ENCODE results near the gene FEZ2. TPM values are rescaled to one million over a fixed set of nuclear protein-coding genes. Genes with fewer than 3 reads are reported as not detected.

FEZ2 gene
- total and polyA plus RNA-seq, 2 donors = 28.2 to 39.9 TPM

GRCh38 chr2:36569267-36569856, 28.6 kb downstream of the FEZ2 start:
- no peaks in the 10 kb centered on the region for H3K4me1 ChIP-seq (ENCODE audit: control insufficient read depth in 2 of 2, insufficient read depth in 2 of 2, low read length in 2 of 2)
- no peak overlapping the region for H3K27ac ChIP-seq (ENCODE audit: low read depth in 1 of 2, low read length in 1 of 2)
- no peak for DNase-seq (ENCODE audit: low read depth in 6 of 9, low spot score in 9 of 9)
- 96% methylated on average over 3 of the region's 3 CpGs for WGBS
- no peaks in the 10 kb centered on the region for H3K9me3 ChIP-seq (ENCODE audit: control insufficient read depth in 2 of 2, insufficient read depth in 1 of 2, low read length in 1 of 2)
- no peak overlapping the region for H3K4me3 ChIP-seq (ENCODE audit: low read length in 2 of 2)
- no peaks in the 10 kb centered on the region for H3K27me3 ChIP-seq (ENCODE audit: control insufficient read depth in 2 of 2, insufficient read depth in 1 of 2, low read length in 1 of 2)
- H3K36me3 ChIP-seq (ENCODE audit: control insufficient read depth in 2 of 2, insufficient read depth in 2 of 2, low read length in 1 of 2) = peaks cover 0 to 18% of the 10 kb centered on the region in 2 donors

DNA sequence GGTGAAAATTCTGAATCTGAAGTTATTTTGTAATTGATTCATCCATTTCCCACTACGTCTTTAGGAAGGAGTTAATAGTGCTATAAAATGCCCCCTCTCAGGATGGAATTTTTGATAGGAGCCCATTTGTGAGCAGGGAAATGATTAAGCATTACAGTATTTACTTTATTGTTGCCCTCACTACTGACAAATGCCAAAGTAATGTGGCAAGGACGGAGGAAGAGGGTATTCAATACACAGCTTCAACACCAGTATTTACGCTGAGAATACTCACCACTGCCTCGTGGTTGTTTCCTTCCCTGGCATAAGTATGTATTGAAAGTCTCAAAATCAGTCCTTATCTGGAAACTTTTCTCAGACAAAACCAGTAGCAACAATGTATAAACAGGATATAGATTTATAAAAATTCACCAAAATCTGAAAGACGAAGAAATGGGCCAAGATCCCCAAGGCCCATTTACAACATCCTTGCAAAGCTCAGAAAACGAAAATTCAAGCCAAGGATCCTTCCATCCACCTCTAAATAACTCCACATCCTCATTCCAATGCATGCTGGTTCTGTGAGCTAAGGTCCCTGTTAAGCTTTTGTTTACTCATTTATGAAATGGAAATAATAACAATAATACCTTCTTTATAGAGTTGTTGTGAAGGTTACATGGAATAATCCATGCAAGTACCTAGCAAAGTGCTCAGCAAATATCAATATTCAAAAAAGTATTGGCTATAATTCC, 29.3 kb downstream of the FEZ2 start:
- no peaks in the 10 kb centered on the region for H3K9me3 ChIP-seq (ENCODE audit: control insufficient read depth in 2 of 2, insufficient read depth in 1 of 2, low read length in 1 of 2)
- no peak overlapping the region for H3K27ac ChIP-seq (ENCODE audit: low read depth in 1 of 2, low read length in 1 of 2)
- WGBS = 88% methylated on average over 6 of the region's 6 CpGs
- no peaks in the 10 kb centered on the region for H3K27me3 ChIP-seq (ENCODE audit: control insufficient read depth in 2 of 2, insufficient read depth in 1 of 2, low read length in 1 of 2)
- H3K4me1 ChIP-seq (ENCODE audit: control insufficient read depth in 2 of 2, insufficient read depth in 2 of 2, low read length in 2 of 2) = no peaks in the 10 kb centered on the region
- no peak overlapping the region for H3K4me3 ChIP-seq (ENCODE audit: low read length in 2 of 2)
- H3K36me3 ChIP-seq (ENCODE audit: control insufficient read depth in 2 of 2, insufficient read depth in 2 of 2, low read length in 1 of 2) = peaks cover 0 to 18% of the 10 kb centered on the region in 2 donors
- no peak for DNase-seq (ENCODE audit: low read depth in 6 of 9, low spot score in 9 of 9)

DNA sequence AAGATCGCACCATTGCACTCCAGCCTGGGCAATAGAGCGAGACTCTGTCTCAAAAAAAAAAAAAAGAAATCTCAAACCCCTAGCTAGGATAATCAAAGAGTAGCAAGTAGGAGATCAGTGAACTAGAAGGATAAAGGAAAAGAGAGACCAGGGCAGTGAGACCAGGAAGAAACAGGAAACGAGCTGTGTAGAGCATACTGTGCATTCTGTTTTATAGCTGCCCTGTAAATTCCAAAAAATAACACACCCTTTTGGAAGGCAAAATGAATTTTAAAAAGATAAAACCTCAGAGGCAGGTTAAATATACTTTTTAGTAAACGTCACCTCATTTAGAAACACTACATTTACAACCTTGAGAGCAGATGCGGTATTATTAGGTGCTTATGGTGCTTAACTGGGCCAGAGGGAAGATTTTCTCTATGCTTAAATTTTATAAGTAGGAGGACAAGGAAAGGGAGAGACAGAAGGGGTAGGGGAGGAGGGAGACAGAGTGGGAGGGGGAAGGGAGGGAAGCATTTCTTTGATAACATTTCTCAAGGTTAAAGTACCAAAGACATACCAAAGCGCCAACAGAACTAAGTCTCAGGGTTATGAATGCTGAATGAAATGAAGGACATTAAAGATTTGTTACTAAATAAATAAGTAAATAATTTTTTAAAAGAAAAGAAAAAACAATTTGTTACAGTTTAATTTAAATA, 30.1 kb downstream of the FEZ2 start:
- no peak overlapping the region for H3K4me3 ChIP-seq (ENCODE audit: low read length in 2 of 2)
- no peaks in the 10 kb centered on the region for H3K4me1 ChIP-seq (ENCODE audit: control insufficient read depth in 2 of 2, insufficient read depth in 2 of 2, low read length in 2 of 2)
- no peaks in the 10 kb centered on the region for H3K27me3 ChIP-seq (ENCODE audit: control insufficient read depth in 2 of 2, insufficient read depth in 1 of 2, low read length in 1 of 2)
- no peak overlapping the region for H3K27ac ChIP-seq (ENCODE audit: low read depth in 1 of 2, low read length in 1 of 2)
- H3K36me3 ChIP-seq (ENCODE audit: control insufficient read depth in 2 of 2, insufficient read depth in 2 of 2, low read length in 1 of 2) = peaks cover 0 to 17% of the 10 kb centered on the region in 2 donors
- DNase-seq (ENCODE audit: low read depth in 6 of 9, low spot score in 9 of 9) = no peak
- no peaks in the 10 kb centered on the region for H3K9me3 ChIP-seq (ENCODE audit: control insufficient read depth in 2 of 2, insufficient read depth in 1 of 2, low read length in 1 of 2)
- 98% methylated on average over 6 of the region's 6 CpGs for WGBS

DNA sequence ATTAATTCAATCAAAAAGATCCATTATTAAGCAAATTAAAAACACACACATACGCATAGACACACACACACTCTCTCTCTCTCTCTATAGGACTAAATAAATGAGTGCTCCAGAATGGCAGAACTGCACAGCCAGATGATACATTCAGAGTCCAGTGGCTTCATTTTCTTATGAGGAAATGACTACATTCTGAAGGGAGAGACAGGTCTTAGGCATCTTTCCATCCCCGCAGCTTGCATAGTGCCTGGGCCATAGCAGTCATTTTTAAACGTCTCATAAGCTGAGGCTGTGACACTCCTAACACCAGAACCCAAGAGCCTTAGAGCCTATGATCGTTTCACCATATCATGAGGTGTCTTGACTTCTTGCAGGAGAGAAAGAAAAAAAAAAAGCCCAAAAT, 31.1 kb downstream of the FEZ2 start:
- Histone ChIP-seq H3K4me3 (ENCODE audit: low read length in 2 of 2) (no peak overlapping the region), H3K27me3 (ENCODE audit: control insufficient read depth in 2 of 2, insufficient read depth in 1 of 2, low read length in 1 of 2) (no peaks in the 10 kb centered on the region), H3K4me1 (ENCODE audit: control insufficient read depth in 2 of 2, insufficient read depth in 2 of 2, low read length in 2 of 2) (no peaks in the 10 kb centered on the region), H3K36me3 (ENCODE audit: control insufficient read depth in 2 of 2, insufficient read depth in 2 of 2, low read length in 1 of 2) (peaks cover 0 to 14% of the 10 kb centered on the region in 2 donors), H3K9me3 (ENCODE audit: control insufficient read depth in 2 of 2, insufficient read depth in 1 of 2, low read length in 1 of 2) (no peaks in the 10 kb centered on the region), H3K27ac (ENCODE audit: low read depth in 1 of 2, low read length in 1 of 2) (no peak overlapping the region)
- 98% methylated on average over 4 of the region's 4 CpGs for WGBS
- no peak for DNase-seq (ENCODE audit: low read depth in 6 of 9, low spot score in 9 of 9)

DNA sequence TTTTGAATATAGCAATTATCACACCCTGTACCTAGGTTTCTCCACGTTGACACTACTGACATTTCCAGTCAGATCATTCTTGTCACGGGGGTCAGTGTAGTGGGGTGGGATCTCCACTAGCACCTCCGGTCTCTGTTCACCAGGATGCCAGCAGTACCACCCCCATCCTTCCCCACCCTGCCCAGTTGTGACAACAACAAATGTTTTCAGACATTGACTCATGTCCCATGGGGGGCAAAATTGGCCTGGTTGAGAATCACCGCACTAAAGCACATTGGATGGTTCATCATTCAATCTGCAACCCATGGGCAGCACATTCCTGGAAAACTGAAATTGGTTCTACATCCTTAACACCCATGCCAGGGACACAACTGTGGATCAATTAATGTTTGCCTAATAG, 32.3 kb downstream of the FEZ2 start:
- 99% methylated on average over 4 of the region's 4 CpGs for WGBS
- H3K4me3 ChIP-seq (ENCODE audit: low read length in 2 of 2) = no peak overlapping the region
- H3K27ac ChIP-seq (ENCODE audit: low read depth in 1 of 2, low read length in 1 of 2) = no peak overlapping the region
- H3K9me3 ChIP-seq (ENCODE audit: control insufficient read depth in 2 of 2, insufficient read depth in 1 of 2, low read length in 1 of 2) = no peaks in the 10 kb centered on the region
- H3K4me1 ChIP-seq (ENCODE audit: control insufficient read depth in 2 of 2, insufficient read depth in 2 of 2, low read length in 2 of 2) = no peaks in the 10 kb centered on the region
- no peak for DNase-seq (ENCODE audit: low read depth in 6 of 9, low spot score in 9 of 9)
- no peaks in the 10 kb centered on the region for H3K27me3 ChIP-seq (ENCODE audit: control insufficient read depth in 2 of 2, insufficient read depth in 1 of 2, low read length in 1 of 2)
- H3K36me3 ChIP-seq (ENCODE audit: control insufficient read depth in 2 of 2, insufficient read depth in 2 of 2, low read length in 1 of 2) = peaks cover 0 to 19% of the 10 kb centered on the region in 2 donors

GRCh38 chr2:36564377-36564930, 33.5 kb downstream of the FEZ2 start:
- Histone ChIP-seq H3K27me3 (ENCODE audit: control insufficient read depth in 2 of 2, insufficient read depth in 1 of 2, low read length in 1 of 2) (no peaks in the 10 kb centered on the region), H3K27ac (ENCODE audit: low read depth in 1 of 2, low read length in 1 of 2) (no peak overlapping the region), H3K4me3 (ENCODE audit: low read length in 2 of 2) (no peak overlapping the region), H3K36me3 (ENCODE audit: control insufficient read depth in 2 of 2, insufficient read depth in 2 of 2, low read length in 1 of 2) (peaks cover 0 to 21% of the 10 kb centered on the region in 2 donors), H3K9me3 (ENCODE audit: control insufficient read depth in 2 of 2, insufficient read depth in 1 of 2, low read length in 1 of 2) (no peaks in the 10 kb centered on the region), H3K4me1 (ENCODE audit: control insufficient read depth in 2 of 2, insufficient read depth in 2 of 2, low read length in 2 of 2) (no peaks in the 10 kb centered on the region)
- DNase-seq (ENCODE audit: low read depth in 6 of 9, low spot score in 9 of 9) = no peak
- WGBS = 96% methylated on average over 11 of the region's 11 CpGs

GRCh38 chr2:36562973-36563532, 34.9 kb downstream of the FEZ2 start:
- no peak overlapping the region for H3K27ac ChIP-seq (ENCODE audit: low read depth in 1 of 2, low read length in 1 of 2)
- H3K27me3 ChIP-seq (ENCODE audit: control insufficient read depth in 2 of 2, insufficient read depth in 1 of 2, low read length in 1 of 2) = no peaks in the 10 kb centered on the region
- WGBS = 93% methylated on average over 3 of the region's 3 CpGs
- H3K9me3 ChIP-seq (ENCODE audit: control insufficient read depth in 2 of 2, insufficient read depth in 1 of 2, low read length in 1 of 2) = no peaks in the 10 kb centered on the region
- DNase-seq (ENCODE audit: low read depth in 6 of 9, low spot score in 9 of 9) = no peak
- H3K4me1 ChIP-seq (ENCODE audit: control insufficient read depth in 2 of 2, insufficient read depth in 2 of 2, low read length in 2 of 2) = no peaks in the 10 kb centered on the region
- H3K36me3 ChIP-seq (ENCODE audit: control insufficient read depth in 2 of 2, insufficient read depth in 2 of 2, low read length in 1 of 2) = peaks cover 0 to 15% of the 10 kb centered on the region in 2 donors
- H3K4me3 ChIP-seq (ENCODE audit: low read length in 2 of 2) = no peak overlapping the region

DNA sequence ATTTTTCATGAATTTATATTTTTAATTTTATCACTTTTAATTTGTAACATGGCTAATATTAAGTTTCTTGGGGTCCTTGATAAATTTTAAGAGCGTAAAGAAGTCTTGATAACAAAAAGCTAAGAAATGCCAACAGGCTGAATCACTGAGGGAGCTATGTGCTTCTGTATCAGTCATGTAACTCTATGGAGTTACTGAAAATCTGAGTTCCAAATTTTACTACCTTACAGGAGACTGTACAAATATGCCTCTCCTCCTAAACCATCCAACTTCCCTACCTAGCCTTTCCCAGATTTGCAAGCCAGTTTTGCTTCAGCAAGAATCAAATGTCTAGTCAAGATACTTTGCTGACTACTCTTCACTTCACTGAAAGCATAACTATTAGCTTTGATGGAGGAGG, 35.7 kb downstream of the FEZ2 start:
- WGBS = 97% methylated on average over 1 of the region's 1 CpG
- DNase-seq (ENCODE audit: low read depth in 6 of 9, low spot score in 9 of 9) = no peak
- H3K9me3 ChIP-seq (ENCODE audit: control insufficient read depth in 2 of 2, insufficient read depth in 1 of 2, low read length in 1 of 2) = no peaks in the 10 kb centered on the region
- no peaks in the 10 kb centered on the region for H3K4me1 ChIP-seq (ENCODE audit: control insufficient read depth in 2 of 2, insufficient read depth in 2 of 2, low read length in 2 of 2)
- no peak overlapping the region for H3K4me3 ChIP-seq (ENCODE audit: low read length in 2 of 2)
- no peaks in the 10 kb centered on the region for H3K27me3 ChIP-seq (ENCODE audit: control insufficient read depth in 2 of 2, insufficient read depth in 1 of 2, low read length in 1 of 2)
- H3K36me3 ChIP-seq (ENCODE audit: control insufficient read depth in 2 of 2, insufficient read depth in 2 of 2, low read length in 1 of 2) = peaks cover 0 to 14% of the 10 kb centered on the region in 2 donors
- H3K27ac ChIP-seq (ENCODE audit: low read depth in 1 of 2, low read length in 1 of 2) = no peak overlapping the region
